Erythroblast (primary cell): Measurements from ENCODE around the gene SEZ6L.

ENCODE experiments used
- GATA1 ChIP-seq: IDR thresholded peaks from 2 replicates; pipeline ENCODE4 v1.6.1; 2011; ENCODE audit warnings: low read depth, mild to moderate bottlenecking, control low read depth, low read length, moderate library complexity
- POLR2A ChIP-seq: IDR thresholded peaks from 2 replicates; pipeline ENCODE4 v1.6.1; 2011; ENCODE audit warnings: mild to moderate bottlenecking, low read length

DNA sequence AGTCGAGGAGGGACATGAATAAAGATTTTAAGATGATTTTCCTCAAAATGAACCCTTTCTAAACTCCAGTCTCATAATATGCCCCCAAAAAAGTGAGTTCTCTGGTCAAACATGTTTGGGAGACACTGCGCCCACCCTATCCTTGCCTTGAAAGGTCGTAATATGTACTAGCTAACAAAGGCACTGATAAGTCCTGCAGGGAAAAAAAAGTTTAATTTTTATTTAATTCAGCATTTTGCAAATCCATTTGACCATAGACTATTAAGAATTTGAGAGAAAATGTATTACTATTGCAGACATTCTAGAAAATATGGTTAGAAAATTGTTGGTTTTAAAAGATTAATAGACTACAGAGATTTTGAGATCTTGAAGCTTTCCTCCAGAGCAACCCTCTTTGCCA, 139.2 kb downstream of the SEZ6L start:
- TF ChIP-seq POLR2A (no peak), GATA1 (no peak)
